HepG2 (cell line): Measurements from ENCODE around the gene AGAP1. TPM values are rescaled to one million over a fixed set of nuclear protein-coding genes. Genes with fewer than 3 reads are reported as not detected.
A peak's percentile ranks its signal among the peaks of the same experiment; 100 is the strongest.

ENCODE experiments used
- ATAC-seq: fragments of 200-7000 bp; cut with Tn5 transposase; 3 replicates; pipeline ENCODE4 v1.9.1; 2020; ENCODE audit warnings: mild to moderate bottlenecking, moderate library complexity
- BruUV-seq: library from RNA; stranded (reverse); fragments of 400-500 nt; replicated peaks from 2 replicates; lab custom pipeline; 2021; lab: Mats Ljungman, UMichigan
- CTCF ChIA-PET: fragments of 300-600 bp; formaldehyde crosslinking; extraction: SDS; loops from one replicate; lab custom pipeline; 2021; ENCODE audit warnings: low total read pairs, inconsistent platforms, low intra/inter-chr PET ratio; lab: Yijun Ruan, JAX
- POLR2A ChIA-PET: fragments of 350-600 bp; sonication (Branson Sonifier 250); formaldehyde crosslinking; loops from one replicate; lab custom pipeline; 2020; ENCODE audit warnings: antibody characterized with exemption, inconsistent platforms; lab: Yijun Ruan, JAX
- DNase-seq: peaks from one replicate; pipeline ENCODE4 v3.0.0-alpha.2; 2015; ENCODE audit warnings: low spot score
- FAIRE-seq: peaks from 3 replicates; lab custom pipeline; 2011; peaks lifted over from hg19 to GRCh38; lab: Jason Lieb, UNC
- H2AFZ ChIP-seq: one replicate; pipeline ENCODE4 v1.6.1; 2011; ENCODE audit warnings: low read length, inconsistent platforms
- H3K27ac ChIP-seq: fragments of 300-600 bp; 3 replicates; pipeline ENCODE4 v1.8.0; 2011; ENCODE audit warnings: mixed run types, mild to moderate bottlenecking, mixed read lengths, low read length, inconsistent platforms; ENCODE audit not compliant: insufficient read depth; ENCODE audit errors: extremely low read length
- H3K27me3 ChIP-seq, 2 experiments: fragments of 200-600 bp in 1 of 2; 2 replicates in 1 of 2; 3 replicates in 1 of 2; pipeline versions ENCODE4 v1.6.0 to v1.8.0; 2011; ENCODE audit warnings: low read length in 2 of 2, mild to moderate bottlenecking in 2 of 2, moderate library complexity in 2 of 2, inconsistent platforms in 1 of 2; ENCODE audit not compliant: insufficient read depth in 2 of 2, control insufficient read depth in 1 of 2
- H3K36me3 ChIP-seq, 2 experiments: fragments of 200-600 bp in 1 of 2; replicated peaks in 1 of 2; 2 replicates in 1 of 2; 3 replicates in 1 of 2; pipeline versions ENCODE4 v1.5.1 to v1.8.0; 2011; ENCODE audit warnings: low read length in 2 of 2, inconsistent platforms in 1 of 2; ENCODE audit not compliant: insufficient read depth in 2 of 2, control insufficient read depth in 1 of 2
- H3K4me1 ChIP-seq: 2 replicates; pipeline ENCODE4 v1.5.1; 2012; ENCODE audit warnings: low read length, inconsistent platforms; ENCODE audit not compliant: insufficient read depth
- H3K4me2 ChIP-seq: 2 replicates; pipeline ENCODE4 v1.6.0; 2011; ENCODE audit warnings: low read depth, low read length, inconsistent platforms
- H3K4me3 ChIP-seq, 3 experiments: fragments of 200-600 bp in 1 of 3; sonication (generic), shearing (Covaris generic) in 1 of 3; replicated peaks in 1 of 3; 2 replicates each; pipeline ENCODE4 v1.5.1; 2011 to 2016; ENCODE audit warnings: low read length in 3 of 3, inconsistent platforms in 2 of 3, low read depth in 2 of 3, mild to moderate bottlenecking in 2 of 3, control low read depth in 1 of 3, mixed read lengths in 1 of 3; ENCODE audit not compliant: insufficient read depth in 1 of 3
- H3K79me2 ChIP-seq: one replicate; pipeline ENCODE4 v1.6.1; 2011; ENCODE audit warnings: low read length, inconsistent platforms; ENCODE audit not compliant: insufficient read depth
- H3K9ac ChIP-seq: 2 replicates; pipeline ENCODE4 v1.6.0; 2011; ENCODE audit warnings: mild to moderate bottlenecking, low read depth, low read length, inconsistent platforms; ENCODE audit not compliant: insufficient read depth
- H3K9me3 ChIP-seq: 2 replicates; pipeline ENCODE4 v1.5.1; 2012; ENCODE audit warnings: mild to moderate bottlenecking, low read length
- H4K20me1 ChIP-seq: 2 replicates; pipeline ENCODE4 v1.6.0; 2011; ENCODE audit warnings: inconsistent platforms, mild to moderate bottlenecking, low read length, moderate library complexity; ENCODE audit not compliant: insufficient read depth
- CBX5 ChIP-seq: sonication (generic); formaldehyde crosslinking; IDR thresholded peaks from 2 replicates; pipeline ENCODE4 v1.4.0; 2020; ENCODE audit warnings: missing genetic modification reagents, borderline replicate concordance
- FOXO1 ChIP-seq: sonication (generic); formaldehyde crosslinking; IDR thresholded peaks from 2 replicates; pipeline ENCODE4 v1.4.0; 2020; ENCODE audit warnings: missing genetic modification reagents
- FOXP1 ChIP-seq, 2 experiments: fragments of 450-650 bp in 1 of 2; IDR thresholded peaks; 2 replicates each; pipeline ENCODE4 v1.6.1; 2017 to 2018; ENCODE audit warnings: antibody characterized with exemption in 1 of 2
- ZBTB33 ChIP-seq: sonication (generic); formaldehyde crosslinking; IDR thresholded peaks from 2 replicates; pipeline ENCODE4 v1.4.0; 2020; ENCODE audit warnings: missing genetic modification reagents
- ZMYM4 ChIP-seq: sonication (generic); formaldehyde crosslinking; IDR thresholded peaks from 2 replicates; pipeline ENCODE4 v1.8.1; 2023; ENCODE audit warnings: mild to moderate bottlenecking, missing genetic modification reagents
- ZNF264 ChIP-seq: sonication (generic); formaldehyde crosslinking; IDR thresholded peaks from 2 replicates; pipeline ENCODE4 v1.4.0; 2020; ENCODE audit warnings: missing genetic modification reagents
- WGBS: methylation state at CpG from one replicate; pipeline ENCODE4 v1.1.6; 2017; ENCODE audit warnings: low lambda C conversion rate; 5-methylcytosine and 5-hydroxymethylcytosine counted together
- in situ Hi-C: cut with HindIII; loops from 2 replicates; pipeline ENCODE4 v1.10.0; 2017; ENCODE audit warnings: low pct_unique_long_range_greater_than_20kb; ENCODE audit not compliant: extremely low pct_ligation_motif_present
- intact Hi-C: fragments of 100-400 bp; cut with micrococcal nuclease; formaldehyde crosslinking; loops from one replicate; pipeline ENCODE4 v1.10.0; 2022; ENCODE audit not compliant: unreplicated experiment
- polyA plus RNA-seq, 8 experiments: library from polyadenylated mRNA; depleted of rRNA in 3 of 8; stranded (reverse) in 7 of 8; unstranded in 1 of 8; fragments of >200 nt; fragmentation: Illumina TruSeq in 4 of 8; extraction: Trizol in 4 of 8; gene quantifications; 2 replicates each; pipeline versions ENCODE4 v1.2.1 to v1.2.3, GENCODE V29; 2011 to 2016; ENCODE audit warnings: low read depth in 4 of 8, missing spikeins in 1 of 8, mixed read lengths in 1 of 8; ENCODE audit not compliant: insufficient read depth in 1 of 8
- total RNA-seq, 5 experiments: library from RNA; depleted of rRNA; stranded (reverse); fragments of >200 nt; fragmentation: Illumina TruSeq; extraction: Trizol; gene quantifications; 2 replicates each; pipeline ENCODE4 v1.2.3, GENCODE V29; 2016; ENCODE audit warnings: low read depth in 1 of 5

AGAP1 gene
- total and polyA plus RNA-seq, 2 of the 13 experiments (the other 11 are each of a cell fraction or from before 2014, with no cell fraction given), result 21.2 to 32.7 TPM

- peak; percentile 62; the same call in 1 of the 2 replicates for TF ChIP-seq ZBTB33 (CRISPR knock-in tag)
- no peak for TF ChIP-seq CBX5 (CRISPR knock-in tag)
- 0 out of 2 replicates have a peak, but pooled peaks have one; percentile 24 for TF ChIP-seq ZMYM4 (CRISPR knock-in tag)
- no peak for TF ChIP-seq FOXP1 (IDR thresholded peaks at IDR 0.05)
- TF ChIP-seq FOXP1 (CRISPR knock-in tag; IDR thresholded peaks at IDR 0.05), result peak; percentile 55; the same call in 1 of the 2 replicates
- TF ChIP-seq FOXO1 (CRISPR knock-in tag), result peak; percentile 81
Measured at GRCh38 chr2:235595422-235596010, 101.7 kb downstream of the AGAP1 start (continued).

- Histone ChIP-seq H2AFZ (no peak overlapping the region), H3K4me2 (no peak overlapping the region), H3K27me3 (no peaks in the 10 kb centered on the region), H3K4me3 (no peak overlapping the region), H3K36me3 (peaks cover 4 to 6% of the 10 kb centered on the region in 2 experiments; a peak in 3 of 5 replicates), H3K9ac (no peak overlapping the region), H3K79me2 (peaks cover 39% of the 10 kb centered on the region), H3K4me1 (peaks cover 51% of the 10 kb centered on the region), H3K27ac (no peak overlapping the region), H4K20me1 (peaks cover 71% of the 10 kb centered on the region), H3K9me3 (no peaks in the 10 kb centered on the region)
- in situ Hi-C loops, result no loop called here
- no peak for TF ChIP-seq ZNF264 (CRISPR knock-in tag)
- FAIRE-seq (no peak), ATAC-seq (no peak), DNase-seq (no peak)
- CTCF ChIA-PET, result interaction anchor here (1.6 to 3.9 kb wide), 3 partner anchors 74 to 460 kb away, joined by 7 to 53 read pairs (median 36); no protein-coding TSS in a partner anchor
- intact Hi-C loops, result loop anchor here (5.0 to 10.0 kb wide), 2 partner anchors 71 to 331 kb away; no protein-coding TSS in a partner anchor
- POLR2A ChIA-PET, result no interaction called here
- BruUV-seq, result no TSS peak
- WGBS, result 100% methylated on average over 3 of the region's 4 CpGs
Measured at GRCh38 chr2:235596272-235596671, 102.4 kb downstream of the AGAP1 start.
